Testis (tissue), 3 donors: ENCODE measurements around the gene KRTAP2-3. TPM values are rescaled to one million over a fixed set of nuclear protein-coding genes. Genes with fewer than 3 reads are reported as not detected.

Experiments used
- DNase-seq: peaks from one replicate; pipeline ENCODE4 v3.0.0-alpha.2; 2019
- H3K27ac ChIP-seq, 2 donors: fragments of 200-600 bp; sonication (generic); one replicate each; pipeline ENCODE4 v1.5.1; 2019
- H3K27me3 ChIP-seq: fragments of 200-600 bp; sonication (generic); one replicate; pipeline ENCODE4 v1.5.1; 2019
- H3K36me3 ChIP-seq: fragments of 200-600 bp; sonication (generic); one replicate; pipeline ENCODE4 v1.5.1; 2017; ENCODE audit warnings: low read depth; ENCODE audit errors: missing control alignments
- H3K4me1 ChIP-seq: fragments of 200-600 bp; sonication (generic); one replicate; pipeline ENCODE4 v1.5.1; 2019
- H3K4me3 ChIP-seq, 2 donors: fragments of 200-600 bp; sonication (generic); one replicate each; pipeline ENCODE4 v1.5.1; 2017 to 2019
- H3K9me3 ChIP-seq: fragments of 200-600 bp; sonication (generic); one replicate; pipeline ENCODE4 v1.5.1; 2017
- POLR2A ChIP-seq: fragments of 450-650 bp; IDR thresholded peaks from one replicate; pipeline ENCODE4 v1.6.1; 2017; ENCODE audit warnings: antibody characterized with exemption, mild to moderate bottlenecking, moderate library complexity
- WGBS, 2 donors: methylation state at CpG; one replicate each; pipeline ENCODE4 v1.1.5; 2018; 5-methylcytosine and 5-hydroxymethylcytosine counted together
- intact Hi-C: fragments of 100-400 bp; cut with DNase I; formaldehyde crosslinking; loops from one replicate; pipeline ENCODE4 v1.15.1; 2023; ENCODE audit warnings: low total_unique reads
- polyA plus RNA-seq: library from polyadenylated mRNA; stranded (reverse); fragments of 350-450 nt; fragmentation: Illumina TruSeq; extraction: RNeasy Lipid Tissue Mini Kit (QIAGEN cat#74804); gene quantifications from one replicate; pipeline ENCODE4 v1.2.3, GENCODE V29; 2014; ENCODE audit warnings: low read depth, low replicate concordance; ENCODE audit not compliant: insufficient read depth
- total RNA-seq, 2 donors: library from RNA; depleted of rRNA; stranded (reverse); fragments of >200 nt; gene quantifications; one replicate each; pipeline ENCODE4 v1.2.3, GENCODE V29; 2016
- TF ChIP-seq, protein P1 (sequence below), 3 experiments: fragments of 450-650 bp in 2 of 3; fragments of 200-600 bp in 1 of 3; sonication (generic) in 1 of 3; IDR thresholded peaks; one replicate each; pipeline ENCODE4 v1.5.1; 2016 to 2019; ENCODE audit warnings: antibody characterized with exemption in 3 of 3, mild to moderate bottlenecking in 2 of 3, moderate library complexity in 1 of 3

KRTAP2-3 gene
- total and polyA plus RNA-seq, 3 donors from 2014 or later: not detected

GRCh38 chr17:41026715-41027471 is 33.0 kb downstream of the KRTAP2-3 start, which contains the start of gene KRTAP1-5:
Gene KRTAP1-5 (minus strand): TSS chr17:41027208. CDS start chr17:41027155, 53 bp downstream.
- 74 to 87% methylated on average over 4 to 9 of the region's 9 CpGs for WGBS, 2 donors
- DNase-seq: no peak
- Histone ChIP-seq H3K27ac (no peak within 1 kb of the TSS), H3K27me3 (no peaks in the 10 kb centered on the region), H3K9me3 (no peaks in the 10 kb centered on the region), H3K4me3 (no peak within 1 kb of the TSS), H3K36me3 (no peaks in the 10 kb centered on the region), H3K4me1 (no peaks in the 10 kb centered on the region)
- TF ChIP-seq, protein P1, sequence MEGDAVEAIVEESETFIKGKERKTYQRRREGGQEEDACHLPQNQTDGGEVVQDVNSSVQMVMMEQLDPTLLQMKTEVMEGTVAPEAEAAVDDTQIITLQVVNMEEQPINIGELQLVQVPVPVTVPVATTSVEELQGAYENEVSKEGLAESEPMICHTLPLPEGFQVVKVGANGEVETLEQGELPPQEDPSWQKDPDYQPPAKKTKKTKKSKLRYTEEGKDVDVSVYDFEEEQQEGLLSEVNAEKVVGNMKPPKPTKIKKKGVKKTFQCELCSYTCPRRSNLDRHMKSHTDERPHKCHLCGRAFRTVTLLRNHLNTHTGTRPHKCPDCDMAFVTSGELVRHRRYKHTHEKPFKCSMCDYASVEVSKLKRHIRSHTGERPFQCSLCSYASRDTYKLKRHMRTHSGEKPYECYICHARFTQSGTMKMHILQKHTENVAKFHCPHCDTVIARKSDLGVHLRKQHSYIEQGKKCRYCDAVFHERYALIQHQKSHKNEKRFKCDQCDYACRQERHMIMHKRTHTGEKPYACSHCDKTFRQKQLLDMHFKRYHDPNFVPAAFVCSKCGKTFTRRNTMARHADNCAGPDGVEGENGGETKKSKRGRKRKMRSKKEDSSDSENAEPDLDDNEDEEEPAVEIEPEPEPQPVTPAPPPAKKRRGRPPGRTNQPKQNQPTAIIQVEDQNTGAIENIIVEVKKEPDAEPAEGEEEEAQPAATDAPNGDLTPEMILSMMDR (IDR thresholded peaks at IDR 0.05): no peak
- no peak for TF ChIP-seq POLR2A
- intact Hi-C loops: no loop called here

DNA sequence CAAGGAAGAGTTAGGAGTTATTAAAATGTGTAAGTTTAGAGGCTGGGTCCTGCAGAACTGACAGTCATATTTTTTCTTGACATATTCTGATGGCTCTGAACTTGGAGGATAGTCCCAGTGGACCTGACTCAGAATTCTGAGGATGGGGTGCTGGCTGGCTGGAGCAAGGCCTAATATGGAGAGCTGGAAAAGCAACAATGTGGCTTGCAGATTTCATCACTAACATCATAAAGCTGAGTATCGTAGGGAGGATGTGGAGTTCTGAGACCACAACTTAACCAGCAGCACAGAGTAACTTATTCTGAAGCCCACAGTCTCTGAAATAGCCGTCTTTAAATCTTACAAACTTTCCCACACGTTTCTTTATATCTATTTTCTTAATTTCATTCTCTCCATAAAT is 35.2 kb downstream of the KRTAP2-3 start:
- no peak overlapping the region for H3K4me3 ChIP-seq
- intact Hi-C loops: no loop called here
- TF ChIP-seq, protein P1 (IDR thresholded peaks at IDR 0.05): no peak
- TF ChIP-seq POLR2A: no peak
- H3K27ac ChIP-seq: no peak overlapping the region
- no peaks in the 10 kb centered on the region for H3K4me1 ChIP-seq
- DNase-seq: no peak
- H3K9me3 ChIP-seq: no peaks in the 10 kb centered on the region
- H3K27me3 ChIP-seq: no peaks in the 10 kb centered on the region
- H3K36me3 ChIP-seq: no peaks in the 10 kb centered on the region
- WGBS, 2 donors: 75 to 87% methylated on average over 3 of the region's 3 CpGs

GRCh38 chr17:41020336-41020735 is 39.6 kb downstream of the KRTAP2-3 start:
- Histone ChIP-seq H3K27me3 (no peaks in the 10 kb centered on the region), H3K27ac (no peak overlapping the region), H3K36me3 (no peaks in the 10 kb centered on the region), H3K4me3 (no peak overlapping the region), H3K9me3 (no peaks in the 10 kb centered on the region), H3K4me1 (no peaks in the 10 kb centered on the region)
- DNase-seq: no peak
- TF ChIP-seq, protein P1 (IDR thresholded peaks at IDR 0.05): no peak
- no peak for TF ChIP-seq POLR2A
- intact Hi-C loops: no loop called here

- WGBS, 2 donors: 92 to 93% methylated on average over 3 of the region's 3 CpGs
- DNase-seq: no peak
- Histone ChIP-seq H3K36me3 (no peaks in the 10 kb centered on the region), H3K27ac (no peak overlapping the region), H3K4me1 (no peaks in the 10 kb centered on the region), H3K4me3 (no peak overlapping the region), H3K9me3 (no peaks in the 10 kb centered on the region), H3K27me3 (no peaks in the 10 kb centered on the region)
- intact Hi-C loops: no loop called here
- TF ChIP-seq POLR2A: no peak
- TF ChIP-seq, protein P1 (IDR thresholded peaks at IDR 0.05): no peak
Measured at GRCh38 chr17:41019415-41019814, 40.5 kb downstream of the KRTAP2-3 start.

GRCh38 chr17:41018541-41018940 is 41.4 kb downstream of the KRTAP2-3 start:
- DNase-seq: no peak
- 81 to 85% methylated on average over 3 of the region's 3 CpGs for WGBS, 2 donors
- no peaks in the 10 kb centered on the region for H3K27me3 ChIP-seq
- H3K9me3 ChIP-seq: no peaks in the 10 kb centered on the region
- H3K36me3 ChIP-seq: no peaks in the 10 kb centered on the region
- H3K27ac ChIP-seq: no peak overlapping the region
- H3K4me1 ChIP-seq: no peaks in the 10 kb centered on the region
- TF ChIP-seq POLR2A: no peak
- intact Hi-C loops: no loop called here
- H3K4me3 ChIP-seq: no peak overlapping the region
